NT2/D1 (cell line): ENCODE measurements around the gene AHI1.

ENCODE experiments used
- DNase-seq: peaks from one replicate; pipeline ENCODE4 v3.0.0-alpha.2; 2011; ENCODE audit warnings: low read depth, low spot score
- H3K27me3 ChIP-seq: 2 replicates; pipeline ENCODE4 v1.6.0; 2011; ENCODE audit warnings: mild to moderate bottlenecking; ENCODE audit not compliant: insufficient read length, insufficient read depth
- H3K36me3 ChIP-seq: 2 replicates; pipeline ENCODE4 v1.6.1; 2011; ENCODE audit warnings: mild to moderate bottlenecking, low read length, mixed read lengths; ENCODE audit not compliant: insufficient read depth, insufficient read length
- H3K4me1 ChIP-seq: 2 replicates; pipeline ENCODE4 v1.5.1; 2011; ENCODE audit not compliant: insufficient read depth, insufficient read length
- H3K4me3 ChIP-seq: 2 replicates; pipeline ENCODE4 v1.5.1; 2011; ENCODE audit warnings: low read depth; ENCODE audit not compliant: insufficient read length
- H3K9ac ChIP-seq: 2 replicates; pipeline ENCODE4 v1.6.0; 2011; ENCODE audit warnings: low read depth; ENCODE audit not compliant: insufficient read length
- H3K9me3 ChIP-seq: 2 replicates; pipeline ENCODE4 v1.5.1; 2011; ENCODE audit warnings: mild to moderate bottlenecking, low read length; ENCODE audit not compliant: insufficient read depth
- SUZ12 ChIP-seq: IDR thresholded peaks from 2 replicates; pipeline ENCODE4 v1.6.1; 2011; ENCODE audit not compliant: insufficient read length, insufficient read depth; ENCODE audit errors: extremely low read depth
- YY1 ChIP-seq: IDR thresholded peaks from 2 replicates; pipeline ENCODE4 v1.6.1; 2011; ENCODE audit not compliant: insufficient read length, insufficient read depth
- ZNF274 ChIP-seq: IDR thresholded peaks from 2 replicates; pipeline ENCODE4 v1.6.1; 2011; ENCODE audit warnings: mild to moderate bottlenecking, low read depth, low read length

Gene AHI1

GRCh38 chr6:135428078-135428477 is 69.5 kb downstream of the AHI1 start:
- no peak overlapping the region for H3K4me3 ChIP-seq
- H3K4me1 ChIP-seq, result no peaks in the 10 kb centered on the region
- no peaks in the 10 kb centered on the region for H3K9me3 ChIP-seq
- no peaks in the 10 kb centered on the region for H3K36me3 ChIP-seq
- no peak for TF ChIP-seq SUZ12
- TF ChIP-seq ZNF274, result no peak
- DNase-seq, result no peak
- H3K9ac ChIP-seq, result no peak overlapping the region
- no peaks in the 10 kb centered on the region for H3K27me3 ChIP-seq

- Histone ChIP-seq H3K9me3 (no peaks in the 10 kb centered on the region), H3K9ac (no peak overlapping the region), H3K4me3 (no peak overlapping the region), H3K27me3 (no peaks in the 10 kb centered on the region), H3K4me1 (no peaks in the 10 kb centered on the region), H3K36me3 (no peaks in the 10 kb centered on the region)
- no peak for DNase-seq
- no peak for TF ChIP-seq SUZ12
- TF ChIP-seq ZNF274, result no peak
Measured at GRCh38 chr6:135426833-135427232, 70.7 kb downstream of the AHI1 start.

GRCh38 chr6:135424385-135424784 is 73.2 kb downstream of the AHI1 start:
- Histone ChIP-seq H3K9me3 (no peaks in the 10 kb centered on the region), H3K27me3 (no peaks in the 10 kb centered on the region), H3K4me1 (no peaks in the 10 kb centered on the region), H3K9ac (no peak overlapping the region), H3K4me3 (no peak overlapping the region), H3K36me3 (no peaks in the 10 kb centered on the region)
- TF ChIP-seq SUZ12 (no peak), YY1 (no peak), ZNF274 (no peak)
- DNase-seq, result no peak

- no peaks in the 10 kb centered on the region for H3K9me3 ChIP-seq
- H3K4me1 ChIP-seq, result no peaks in the 10 kb centered on the region
- H3K9ac ChIP-seq, result no peak overlapping the region
- H3K36me3 ChIP-seq, result no peaks in the 10 kb centered on the region
- no peak for DNase-seq
- TF ChIP-seq SUZ12 (no peak), ZNF274 (no peak), YY1 (no peak)
- H3K27me3 ChIP-seq, result no peaks in the 10 kb centered on the region
- no peak overlapping the region for H3K4me3 ChIP-seq
Measured at GRCh38 chr6:135423649-135424128, 73.9 kb downstream of the AHI1 start.

GRCh38 chr6:135419162-135419561 is 78.4 kb downstream of the AHI1 start:
- no peaks in the 10 kb centered on the region for H3K4me1 ChIP-seq
- TF ChIP-seq SUZ12 (no peak), YY1 (no peak), ZNF274 (no peak)
- no peak overlapping the region for H3K4me3 ChIP-seq
- H3K9me3 ChIP-seq, result no peaks in the 10 kb centered on the region
- no peak for DNase-seq
- H3K36me3 ChIP-seq, result no peaks in the 10 kb centered on the region
- no peaks in the 10 kb centered on the region for H3K27me3 ChIP-seq
- H3K9ac ChIP-seq, result no peak overlapping the region

- Histone ChIP-seq H3K27me3 (no peaks in the 10 kb centered on the region), H3K36me3 (no peaks in the 10 kb centered on the region), H3K9ac (no peak overlapping the region), H3K4me3 (no peak overlapping the region), H3K9me3 (no peaks in the 10 kb centered on the region), H3K4me1 (no peaks in the 10 kb centered on the region)
- TF ChIP-seq ZNF274 (no peak), SUZ12 (no peak), YY1 (no peak)
- DNase-seq, result no peak
Measured at GRCh38 chr6:135418040-135418760, 79.3 kb downstream of the AHI1 start.

- H3K27me3 ChIP-seq, result no peaks in the 10 kb centered on the region
- no peak for DNase-seq
- H3K4me1 ChIP-seq, result no peaks in the 10 kb centered on the region
- H3K9ac ChIP-seq, result no peak overlapping the region
- TF ChIP-seq SUZ12 (no peak), ZNF274 (no peak), YY1 (no peak)
- no peaks in the 10 kb centered on the region for H3K9me3 ChIP-seq
- peaks cover 8% of the 10 kb centered on the region for H3K36me3 ChIP-seq
- no peak overlapping the region for H3K4me3 ChIP-seq
Measured at GRCh38 chr6:135412761-135413160, 84.8 kb downstream of the AHI1 start.

- Histone ChIP-seq H3K4me3 (no peak overlapping the region), H3K9me3 (no peaks in the 10 kb centered on the region), H3K9ac (no peak overlapping the region), H3K4me1 (no peaks in the 10 kb centered on the region), H3K36me3 (peaks cover 8% of the 10 kb centered on the region), H3K27me3 (no peaks in the 10 kb centered on the region)
- TF ChIP-seq YY1, result no peak
- TF ChIP-seq ZNF274, result no peak
- no peak for TF ChIP-seq SUZ12
- DNase-seq, result no peak
Measured at GRCh38 chr6:135411849-135412248, 85.7 kb downstream of the AHI1 start.
